WTC11 (cell line): Measurements from ENCODE around the gene GPD1.

Source experiments
- CREB1 ChIP-seq: sonication (generic); formaldehyde crosslinking; IDR thresholded peaks from 2 replicates; pipeline ENCODE4 v1.8.0; 2023; ENCODE audit warnings: mild to moderate bottlenecking, missing genetic modification reagents
- FOXJ3 ChIP-seq: sonication (generic); formaldehyde crosslinking; IDR thresholded peaks from 2 replicates; pipeline ENCODE4 v1.9.0; 2021; ENCODE audit warnings: missing genetic modification reagents, mild to moderate bottlenecking, borderline replicate concordance
- SP1 ChIP-seq: sonication (generic); formaldehyde crosslinking; conservative IDR thresholded peaks from 2 replicates; pipeline ENCODE4 v1.8.1; 2022; ENCODE audit warnings: missing genetic modification reagents
- TF ChIP-seq, protein P1 (sequence below): fragments of 200-600 bp; IDR thresholded peaks from 2 replicates; pipeline ENCODE4 v1.8.0; 2022; ENCODE audit warnings: antibody characterized with exemption

DNA sequence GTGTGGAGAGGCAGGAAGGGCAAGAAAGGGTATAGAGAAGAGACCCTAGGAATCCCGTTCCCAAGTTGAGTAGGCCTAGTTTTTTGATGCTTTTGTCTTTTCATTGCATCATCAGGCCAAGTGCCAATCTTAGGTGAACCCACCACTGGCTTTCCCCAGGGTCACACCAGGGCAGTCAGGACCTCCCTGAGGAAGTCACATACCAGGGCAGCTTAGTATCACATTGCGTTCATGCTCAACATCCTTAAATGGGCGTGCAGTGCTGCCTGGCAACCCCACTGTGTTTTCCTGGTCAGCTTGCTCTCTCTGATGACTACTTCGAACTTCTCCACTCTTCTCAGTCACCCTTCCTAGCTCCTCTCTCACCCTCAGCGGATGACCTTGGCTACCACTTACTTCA, 37.4 kb upstream of the GPD1 start:
- TF ChIP-seq SP1 (CRISPR knock-in tag) (no peak), CREB1 (CRISPR knock-in tag) (no peak), FOXJ3 (CRISPR knock-in tag) (no peak)
- TF ChIP-seq, protein P1, sequence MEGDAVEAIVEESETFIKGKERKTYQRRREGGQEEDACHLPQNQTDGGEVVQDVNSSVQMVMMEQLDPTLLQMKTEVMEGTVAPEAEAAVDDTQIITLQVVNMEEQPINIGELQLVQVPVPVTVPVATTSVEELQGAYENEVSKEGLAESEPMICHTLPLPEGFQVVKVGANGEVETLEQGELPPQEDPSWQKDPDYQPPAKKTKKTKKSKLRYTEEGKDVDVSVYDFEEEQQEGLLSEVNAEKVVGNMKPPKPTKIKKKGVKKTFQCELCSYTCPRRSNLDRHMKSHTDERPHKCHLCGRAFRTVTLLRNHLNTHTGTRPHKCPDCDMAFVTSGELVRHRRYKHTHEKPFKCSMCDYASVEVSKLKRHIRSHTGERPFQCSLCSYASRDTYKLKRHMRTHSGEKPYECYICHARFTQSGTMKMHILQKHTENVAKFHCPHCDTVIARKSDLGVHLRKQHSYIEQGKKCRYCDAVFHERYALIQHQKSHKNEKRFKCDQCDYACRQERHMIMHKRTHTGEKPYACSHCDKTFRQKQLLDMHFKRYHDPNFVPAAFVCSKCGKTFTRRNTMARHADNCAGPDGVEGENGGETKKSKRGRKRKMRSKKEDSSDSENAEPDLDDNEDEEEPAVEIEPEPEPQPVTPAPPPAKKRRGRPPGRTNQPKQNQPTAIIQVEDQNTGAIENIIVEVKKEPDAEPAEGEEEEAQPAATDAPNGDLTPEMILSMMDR: no peak
